Measurements from ENCODE around the gene PLLP. TPM values are rescaled to one million over a fixed set of nuclear protein-coding genes. Genes with fewer than 3 reads are reported as not detected.

Gene PLLP
- polyA plus RNA-seq, 3 donors, result 0.52 to 1.2 (median 0.97) TPM

DNA sequence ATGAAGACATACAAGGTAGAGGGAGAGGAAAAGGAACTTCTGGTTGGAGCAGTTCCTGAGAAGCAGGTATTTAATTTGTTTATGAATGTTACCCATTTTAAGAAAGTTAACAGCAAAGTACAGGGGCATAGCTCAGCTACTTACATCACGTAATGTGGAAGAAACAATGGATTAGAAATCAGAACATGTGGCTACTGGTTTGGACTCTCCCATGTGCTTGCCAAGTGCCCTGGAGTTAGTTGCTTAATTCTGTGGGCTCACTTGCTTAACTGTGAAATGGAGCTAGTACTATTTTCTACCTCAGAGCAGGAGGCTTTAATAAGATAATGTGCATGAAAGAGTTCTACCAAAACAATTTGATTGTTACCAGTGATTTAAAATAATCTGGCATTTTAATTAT is 71.0 kb downstream of the PLLP start:
- H3K27me3 ChIP-seq (ENCODE audit: control insufficient read depth in 2 of 2, insufficient read depth in 2 of 2, low read length in 2 of 2), result no peaks in the 10 kb centered on the region
- no peak for DNase-seq
- peaks cover 79 to 98% of the 10 kb centered on the region in 2 donors for H3K36me3 Mint-ChIP-seq
- H3K4me1 Mint-ChIP-seq, result no peaks in the 10 kb centered on the region
- intact Hi-C loops (cut with micrococcal nuclease), result no loop called here
- 100% methylated on average over 1 of the region's 1 CpG for WGBS (ENCODE audit: insufficient coverage)
- H3K9me3 Mint-ChIP-seq, result peaks cover 13 to 27% (median 20%) of the 10 kb centered on the region in 7 donors
- no peak overlapping the region for H3K4me2 ChIP-seq (replicated peaks; ENCODE audit: extremely low read depth, low read length, poor library complexity, severe bottlenecking)
- no peaks in the 10 kb centered on the region for H4K20me1 ChIP-seq (ENCODE audit: insufficient read depth, low read length)
- no peak overlapping the region for H2AFZ ChIP-seq (ENCODE audit: insufficient read depth, low read depth, low read length, poor library complexity, severe bottlenecking)
- no peaks in the 10 kb centered on the region for H3K4me1 ChIP-seq (ENCODE audit: control insufficient read depth in 1 of 2, insufficient read depth in 2 of 2, low read length in 2 of 2)
- peaks cover 86 to 99% of the 10 kb centered on the region in 2 donors for H3K36me3 ChIP-seq (replicated peaks in 1 of 2; ENCODE audit: control insufficient read depth in 1 of 2, insufficient read depth in 2 of 2, low read length in 2 of 2)
- H3K27me3 Mint-ChIP-seq (ENCODE audit: low read depth in 3 of 3), result no peaks in the 10 kb centered on the region
- no peaks in the 10 kb centered on the region for H3K79me2 ChIP-seq (ENCODE audit: insufficient read depth, low read length)
- TF ChIP-seq, protein P1, sequence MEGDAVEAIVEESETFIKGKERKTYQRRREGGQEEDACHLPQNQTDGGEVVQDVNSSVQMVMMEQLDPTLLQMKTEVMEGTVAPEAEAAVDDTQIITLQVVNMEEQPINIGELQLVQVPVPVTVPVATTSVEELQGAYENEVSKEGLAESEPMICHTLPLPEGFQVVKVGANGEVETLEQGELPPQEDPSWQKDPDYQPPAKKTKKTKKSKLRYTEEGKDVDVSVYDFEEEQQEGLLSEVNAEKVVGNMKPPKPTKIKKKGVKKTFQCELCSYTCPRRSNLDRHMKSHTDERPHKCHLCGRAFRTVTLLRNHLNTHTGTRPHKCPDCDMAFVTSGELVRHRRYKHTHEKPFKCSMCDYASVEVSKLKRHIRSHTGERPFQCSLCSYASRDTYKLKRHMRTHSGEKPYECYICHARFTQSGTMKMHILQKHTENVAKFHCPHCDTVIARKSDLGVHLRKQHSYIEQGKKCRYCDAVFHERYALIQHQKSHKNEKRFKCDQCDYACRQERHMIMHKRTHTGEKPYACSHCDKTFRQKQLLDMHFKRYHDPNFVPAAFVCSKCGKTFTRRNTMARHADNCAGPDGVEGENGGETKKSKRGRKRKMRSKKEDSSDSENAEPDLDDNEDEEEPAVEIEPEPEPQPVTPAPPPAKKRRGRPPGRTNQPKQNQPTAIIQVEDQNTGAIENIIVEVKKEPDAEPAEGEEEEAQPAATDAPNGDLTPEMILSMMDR (IDR thresholded peaks at IDR 0.05), result no peak
- no peak overlapping the region for H3K27ac ChIP-seq (ENCODE audit: low read depth in 1 of 2, low read length in 2 of 2)
- no peak overlapping the region for H3K4me3 ChIP-seq (replicated peaks in 1 of 3; ENCODE audit: low read depth in 2 of 3, low read length in 3 of 3)
- no peak overlapping the region for H3K9ac ChIP-seq (ENCODE audit: insufficient read depth, low read length, poor library complexity, severe bottlenecking)
- peaks cover 7 to 22% of the 10 kb centered on the region in 2 donors for H3K9me3 ChIP-seq (replicated peaks in 1 of 2; ENCODE audit: control insufficient read depth in 1 of 2, insufficient read depth in 1 of 2, low read length in 2 of 2)
- H3K4me3 Mint-ChIP-seq, result no peak overlapping the region
- H3K27ac Mint-ChIP-seq, result no peak overlapping the region

- H3K36me3 ChIP-seq (replicated peaks in 1 of 2; ENCODE audit: control insufficient read depth in 1 of 2, insufficient read depth in 2 of 2, low read length in 2 of 2), result peaks cover 84 to 96% of the 10 kb centered on the region in 2 donors
- peaks cover 76 to 97% of the 10 kb centered on the region in 2 donors for H3K36me3 Mint-ChIP-seq
- peaks cover under 1% of the 10 kb centered on the region for H4K20me1 ChIP-seq (ENCODE audit: insufficient read depth, low read length)
- H3K9ac ChIP-seq (ENCODE audit: insufficient read depth, low read length, poor library complexity, severe bottlenecking), result no peak overlapping the region
- H3K4me1 ChIP-seq (ENCODE audit: control insufficient read depth in 1 of 2, insufficient read depth in 2 of 2, low read length in 2 of 2), result no peaks in the 10 kb centered on the region
- H3K27ac ChIP-seq (ENCODE audit: low read depth in 1 of 2, low read length in 2 of 2), result no peak overlapping the region
- H3K27me3 ChIP-seq (ENCODE audit: control insufficient read depth in 2 of 2, insufficient read depth in 2 of 2, low read length in 2 of 2), result no peaks in the 10 kb centered on the region
- peak overlapping the region in 3 of 7 donors; percentile 30 to 61 (median 33) for H3K27ac Mint-ChIP-seq
- no peak overlapping the region for H2AFZ ChIP-seq (ENCODE audit: insufficient read depth, low read depth, low read length, poor library complexity, severe bottlenecking)
- no peak for DNase-seq
- TF ChIP-seq, protein P1 (IDR thresholded peaks at IDR 0.05), result no peak
- H3K4me3 ChIP-seq (replicated peaks in 1 of 3; ENCODE audit: low read depth in 2 of 3, low read length in 3 of 3), result no peak overlapping the region
- no peaks in the 10 kb centered on the region for H3K4me1 Mint-ChIP-seq
- intact Hi-C loops (cut with micrococcal nuclease), result no loop called here
- no peaks in the 10 kb centered on the region for H3K27me3 Mint-ChIP-seq (ENCODE audit: low read depth in 3 of 3)
- H3K4me3 Mint-ChIP-seq, result no peak overlapping the region
- WGBS (ENCODE audit: insufficient coverage), result 100% methylated on average over 4 of the region's 5 CpGs
- no peak overlapping the region for H3K4me2 ChIP-seq (replicated peaks; ENCODE audit: extremely low read depth, low read length, poor library complexity, severe bottlenecking)
- no peaks in the 10 kb centered on the region for H3K9me3 ChIP-seq (replicated peaks in 1 of 2; ENCODE audit: control insufficient read depth in 1 of 2, insufficient read depth in 1 of 2, low read length in 2 of 2)
- H3K9me3 Mint-ChIP-seq, result peaks cover 0 to 3% (median 2%) of the 10 kb centered on the region in 7 donors
- no peaks in the 10 kb centered on the region for H3K79me2 ChIP-seq (ENCODE audit: insufficient read depth, low read length)
Observed at GRCh38 chr16:57209780-57210179, 74.7 kb downstream of the PLLP start.

All from CD14-positive monocyte (primary cell).